Choroid plexus epithelial cell (primary cell): Measurements from ENCODE around the gene FAM3B.

Experiments used
- DNase-seq: peaks from one replicate; pipeline ENCODE4 v3.0.0-alpha.2; 2010; ENCODE audit warnings: low read depth
- H3K4me3 ChIP-seq: 2 replicates; pipeline ENCODE4 v1.5.1; 2011; ENCODE audit warnings: low read depth, mild to moderate bottlenecking, control low read depth, low read length, moderate library complexity
- TF ChIP-seq, protein P1 (sequence below): conservative IDR thresholded peaks from 2 replicates; pipeline ENCODE4 v1.5.1; 2011; ENCODE audit warnings: low read depth, mild to moderate bottlenecking, control low read depth, inconsistent platforms, low read length, moderate library complexity

The FAM3B gene

DNA sequence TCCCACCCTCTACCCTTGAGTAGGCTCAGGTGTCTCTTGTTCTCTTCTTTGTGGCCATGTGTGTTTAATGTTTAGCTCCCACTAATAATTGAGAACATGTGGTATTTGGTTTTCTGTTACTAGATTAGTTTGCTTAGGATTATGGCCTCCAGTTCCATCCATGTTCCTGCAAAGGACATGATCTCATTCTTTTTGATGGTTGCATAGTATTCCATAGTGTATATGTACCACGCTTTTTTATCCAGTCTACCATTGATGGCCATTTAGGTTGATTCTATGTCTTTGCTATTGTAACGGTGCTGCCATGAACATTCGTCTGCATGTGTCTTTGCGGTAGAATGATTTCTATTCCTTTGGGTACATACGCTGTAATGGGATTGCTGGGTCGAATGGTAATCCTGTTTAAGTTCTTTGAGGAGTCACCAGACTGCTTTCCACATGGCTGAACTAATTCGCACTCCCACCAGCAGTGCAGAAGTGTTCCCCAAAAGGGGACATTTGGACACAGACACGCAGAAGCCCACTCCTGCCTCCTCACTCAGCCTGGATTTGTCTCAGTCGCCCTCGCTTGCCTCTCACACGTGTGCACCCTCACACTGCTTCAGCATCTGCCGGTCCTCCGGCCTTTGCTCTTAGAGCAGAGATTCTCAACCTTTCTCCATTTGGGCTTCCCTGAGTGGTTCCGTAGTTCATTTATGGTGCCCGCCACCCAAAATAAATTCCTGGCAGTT is 48.9 kb downstream of the FAM3B start:
- DNase-seq, result no peak
- TF ChIP-seq, protein P1, sequence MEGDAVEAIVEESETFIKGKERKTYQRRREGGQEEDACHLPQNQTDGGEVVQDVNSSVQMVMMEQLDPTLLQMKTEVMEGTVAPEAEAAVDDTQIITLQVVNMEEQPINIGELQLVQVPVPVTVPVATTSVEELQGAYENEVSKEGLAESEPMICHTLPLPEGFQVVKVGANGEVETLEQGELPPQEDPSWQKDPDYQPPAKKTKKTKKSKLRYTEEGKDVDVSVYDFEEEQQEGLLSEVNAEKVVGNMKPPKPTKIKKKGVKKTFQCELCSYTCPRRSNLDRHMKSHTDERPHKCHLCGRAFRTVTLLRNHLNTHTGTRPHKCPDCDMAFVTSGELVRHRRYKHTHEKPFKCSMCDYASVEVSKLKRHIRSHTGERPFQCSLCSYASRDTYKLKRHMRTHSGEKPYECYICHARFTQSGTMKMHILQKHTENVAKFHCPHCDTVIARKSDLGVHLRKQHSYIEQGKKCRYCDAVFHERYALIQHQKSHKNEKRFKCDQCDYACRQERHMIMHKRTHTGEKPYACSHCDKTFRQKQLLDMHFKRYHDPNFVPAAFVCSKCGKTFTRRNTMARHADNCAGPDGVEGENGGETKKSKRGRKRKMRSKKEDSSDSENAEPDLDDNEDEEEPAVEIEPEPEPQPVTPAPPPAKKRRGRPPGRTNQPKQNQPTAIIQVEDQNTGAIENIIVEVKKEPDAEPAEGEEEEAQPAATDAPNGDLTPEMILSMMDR, result no peak
- no peak overlapping the region for H3K4me3 ChIP-seq

DNA sequence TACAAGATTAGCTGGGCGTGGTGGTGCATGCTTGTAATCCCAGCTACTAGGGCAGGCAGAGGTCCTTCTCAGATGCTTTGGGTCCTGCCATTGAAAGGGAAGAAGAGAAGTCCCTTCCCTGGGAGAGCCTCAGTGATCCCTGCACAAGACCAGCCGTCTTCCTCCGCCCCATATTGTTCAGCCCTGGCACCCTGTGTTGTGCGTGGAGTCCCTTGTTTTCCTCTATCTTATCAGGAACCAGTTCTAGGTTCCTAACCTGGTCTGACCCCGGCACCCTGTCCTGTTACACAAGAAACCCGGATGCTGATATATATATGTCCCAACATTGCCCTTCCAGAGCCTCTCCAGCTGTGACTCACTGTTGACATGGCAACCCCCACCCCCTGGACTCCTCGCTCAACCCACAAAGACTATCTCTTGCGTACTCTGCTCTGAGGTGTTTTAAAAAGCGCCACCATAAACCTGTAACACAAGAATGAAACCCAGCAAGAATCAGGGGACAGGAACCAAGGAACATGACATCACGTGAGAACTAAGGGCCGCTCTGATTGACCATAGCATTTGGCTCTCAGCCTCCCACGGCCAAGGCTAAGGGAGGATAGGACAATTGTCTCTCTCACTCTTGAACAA is 50.0 kb downstream of the FAM3B start:
- peak; percentile 67 for DNase-seq
- TF ChIP-seq, protein P1, result no peak
- no peak overlapping the region for H3K4me3 ChIP-seq

DNA sequence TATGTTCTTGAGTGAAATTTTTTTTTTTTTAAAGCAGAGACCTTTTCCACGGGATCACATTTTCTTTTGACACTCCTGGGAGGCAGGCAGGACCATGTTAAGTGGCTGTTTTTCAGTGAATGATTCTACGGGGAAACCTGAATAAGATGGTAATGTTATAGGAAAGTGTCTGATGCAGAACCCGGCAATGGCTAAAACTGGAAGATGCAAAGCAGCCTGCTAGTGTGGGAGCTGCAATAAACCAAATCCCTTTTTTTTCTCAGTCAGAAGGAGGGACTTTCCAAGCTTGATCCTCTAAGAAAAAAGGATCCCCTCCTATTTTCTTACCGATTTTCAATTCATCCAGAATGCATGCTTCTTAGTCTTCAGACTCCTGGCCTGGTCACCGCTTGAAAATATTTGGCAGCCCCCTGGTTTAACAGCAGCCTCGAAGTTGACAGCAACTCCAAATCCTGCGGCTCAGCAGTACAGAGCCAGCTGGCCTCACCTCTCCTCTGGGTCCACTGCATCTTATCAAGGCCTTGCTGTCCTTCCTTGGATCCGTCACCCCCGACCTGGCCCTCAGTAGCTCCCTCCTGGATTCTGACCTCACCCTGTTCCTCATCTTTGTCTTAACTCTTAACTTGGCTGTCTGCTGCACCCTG is 50.8 kb downstream of the FAM3B start:
- TF ChIP-seq, protein P1, result no peak
- H3K4me3 ChIP-seq, result no peak overlapping the region
- no peak for DNase-seq

DNA sequence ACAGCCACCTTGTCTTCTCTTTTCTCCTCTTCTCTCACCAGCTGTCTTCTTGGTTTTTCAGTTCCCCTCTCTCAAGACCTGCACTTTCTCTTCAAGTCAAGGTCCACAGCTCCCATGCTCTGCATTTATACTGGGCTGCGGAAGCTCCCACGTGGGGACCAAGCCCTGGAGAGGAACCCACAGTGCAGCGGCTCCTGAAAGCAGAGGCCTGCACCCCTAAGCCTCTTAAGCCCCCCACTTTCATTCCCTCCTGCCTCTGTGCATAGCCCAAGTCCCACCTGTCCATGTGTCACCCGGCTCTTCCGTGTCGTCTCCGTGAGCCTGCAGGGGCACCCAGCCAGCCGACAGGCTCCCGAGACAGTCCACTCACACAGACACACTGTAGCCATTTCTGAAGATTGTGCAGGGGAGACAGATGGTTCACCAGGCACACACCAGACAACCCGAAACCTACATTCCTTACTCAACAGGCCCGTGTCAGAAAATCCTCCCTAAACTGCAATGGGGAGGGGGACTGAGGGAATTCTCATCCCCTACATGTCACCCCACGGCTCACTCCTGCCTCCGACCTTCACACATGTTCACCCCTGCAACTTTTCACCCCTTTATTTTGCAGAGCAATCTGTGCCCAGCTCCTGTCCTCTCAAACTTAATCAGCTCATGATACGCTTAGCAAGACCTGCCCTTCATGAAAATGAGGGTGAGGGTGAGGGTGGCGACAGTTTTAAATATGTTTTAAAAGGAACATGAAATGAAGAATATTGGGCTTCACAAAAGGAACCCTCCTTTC is 51.5 kb downstream of the FAM3B start:
- TF ChIP-seq, protein P1, result no peak
- DNase-seq, result no peak
- no peak overlapping the region for H3K4me3 ChIP-seq

DNA sequence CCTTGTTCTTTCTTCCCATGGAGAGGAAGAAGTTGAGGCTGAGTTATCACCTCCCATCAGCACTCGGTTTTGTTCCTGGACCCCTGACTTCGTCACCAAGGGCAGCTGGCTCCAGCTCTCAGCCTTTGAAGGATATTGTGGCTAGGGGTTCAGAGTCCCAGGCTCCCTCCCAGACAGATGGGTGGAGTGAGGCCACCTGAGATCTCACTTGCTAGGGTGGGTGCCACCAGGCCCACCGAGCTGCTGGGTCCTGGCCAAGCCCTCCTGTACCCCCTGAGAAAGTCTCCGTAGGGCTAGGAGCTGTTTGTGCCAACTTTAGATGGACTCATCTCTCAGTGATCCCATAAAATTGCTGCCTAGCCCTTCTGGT is 52.1 kb downstream of the FAM3B start:
- TF ChIP-seq, protein P1, result no peak
- no peak for DNase-seq
- no peak overlapping the region for H3K4me3 ChIP-seq

DNA sequence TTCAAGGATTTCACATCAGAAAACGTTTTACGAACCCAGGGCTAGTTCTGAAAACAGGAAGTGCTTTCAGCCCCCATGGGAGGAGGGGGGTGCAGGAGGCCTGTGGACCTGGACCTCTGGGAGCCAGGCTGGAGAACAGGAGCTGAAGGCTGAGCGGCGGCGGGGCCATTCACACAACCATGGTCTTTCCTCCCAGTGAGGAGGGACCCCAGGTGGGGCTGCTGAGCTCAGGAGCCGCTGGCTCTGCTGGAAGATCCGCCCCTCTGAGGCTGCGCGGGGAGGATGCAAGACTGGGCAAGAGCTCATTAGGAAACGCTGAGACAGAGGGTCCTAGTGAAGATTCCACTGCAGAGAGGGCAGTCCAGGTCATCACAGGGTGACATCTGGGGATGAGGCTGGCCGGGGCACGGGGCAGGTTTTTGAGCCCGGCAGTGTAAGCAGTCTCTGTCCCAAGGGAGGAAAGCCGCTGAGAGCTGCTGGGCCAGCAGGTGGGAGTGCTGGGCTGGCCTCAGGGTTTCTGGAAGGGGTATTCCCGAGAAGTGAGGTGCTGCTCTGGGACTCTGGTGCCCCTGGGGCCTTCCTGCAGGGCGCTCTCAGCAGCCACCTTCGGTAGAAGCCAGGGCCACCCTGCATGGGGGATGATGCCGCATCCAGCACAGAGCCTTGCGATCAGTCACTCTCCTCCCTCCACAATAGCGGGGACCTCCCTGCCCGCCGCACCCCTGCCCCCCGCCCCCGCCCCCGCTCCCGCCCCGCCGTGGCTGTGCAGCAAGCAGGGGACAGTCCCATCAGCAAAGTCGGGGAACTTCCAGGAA is 52.7 kb downstream of the FAM3B start:
- TF ChIP-seq, protein P1, result peak; percentile 15
- H3K4me3 ChIP-seq, result no peak overlapping the region
- DNase-seq, result peak; percentile 7
